Measurements from ENCODE around the gene LTBP2. TPM values are rescaled to one million over a fixed set of nuclear protein-coding genes. Genes with fewer than 3 reads are reported as not detected.

Gene LTBP2
- total and polyA plus RNA-seq, 7 donors = 2.4 to 51.4 (median 11.8) TPM

- intact Hi-C loops (cut with DNase I) = no loop called here
- Histone ChIP-seq H3K27me3 (ENCODE audit: insufficient read depth in 3 of 3, low read length in 2 of 3) (no peaks in the 10 kb centered on the region), H3K4me3 (no peak overlapping the region), H3K4me1 (no peaks in the 10 kb centered on the region), H3K36me3 (ENCODE audit: insufficient read depth in 1 of 2, low read depth in 1 of 2) (no peaks in the 10 kb centered on the region), H3K27ac (no peak overlapping the region), H3K9me3 (no peaks in the 10 kb centered on the region)
- TF ChIP-seq CTCF (IDR thresholded peaks at IDR 0.05) = no peak
- WGBS, 3 donors = 55 to 69% (median 57%) methylated on average over 5 of the region's 5 CpGs
- ATAC-seq = peak in 2 of 4 donors; percentile 41 to 56
- DNase-seq = no peak
Observed at GRCh38 chr14:74531467-74531866, 80.6 kb downstream of the LTBP2 start.

GRCh38 chr14:74531006-74531405 is 81.0 kb downstream of the LTBP2 start:
- TF ChIP-seq CTCF (IDR thresholded peaks at IDR 0.05) = no peak
- H3K27me3 ChIP-seq (ENCODE audit: insufficient read depth in 3 of 3, low read length in 2 of 3) = no peaks in the 10 kb centered on the region
- no peak overlapping the region for H3K27ac ChIP-seq
- H3K9me3 ChIP-seq = no peaks in the 10 kb centered on the region
- H3K4me1 ChIP-seq = no peaks in the 10 kb centered on the region
- H3K36me3 ChIP-seq (ENCODE audit: insufficient read depth in 1 of 2, low read depth in 1 of 2) = no peaks in the 10 kb centered on the region
- intact Hi-C loops (cut with DNase I) = no loop called here
- 87 to 97% (median 88%) methylated on average over 3 of the region's 3 CpGs for WGBS, 3 donors
- no peak overlapping the region for H3K4me3 ChIP-seq
- DNase-seq (no peak), ATAC-seq (no peak)

- H3K4me3 ChIP-seq = no peak overlapping the region
- no peak for ATAC-seq
- peaks cover 15% of the 10 kb centered on the region for H3K4me1 ChIP-seq
- DNase-seq = no peak
- H3K27me3 ChIP-seq (ENCODE audit: insufficient read depth in 3 of 3, low read length in 2 of 3) = no peaks in the 10 kb centered on the region
- no peak overlapping the region for H3K27ac ChIP-seq
- intact Hi-C loops (cut with DNase I) = no loop called here
- H3K9me3 ChIP-seq = no peaks in the 10 kb centered on the region
- H3K36me3 ChIP-seq (ENCODE audit: insufficient read depth in 1 of 2, low read depth in 1 of 2) = no peaks in the 10 kb centered on the region
- TF ChIP-seq CTCF (IDR thresholded peaks at IDR 0.05) = no peak
- WGBS, 3 donors = 80 to 94% (median 81%) methylated on average over 10 of the region's 10 CpGs
Observed at GRCh38 chr14:74528886-74529285, 83.2 kb downstream of the LTBP2 start.

- intact Hi-C loops (cut with DNase I) = no loop called here
- no peak overlapping the region for H3K4me3 ChIP-seq
- H3K27ac ChIP-seq = no peak overlapping the region
- peaks cover 15% of the 10 kb centered on the region for H3K4me1 ChIP-seq
- no peak for TF ChIP-seq CTCF (IDR thresholded peaks at IDR 0.05)
- no peaks in the 10 kb centered on the region for H3K27me3 ChIP-seq (ENCODE audit: insufficient read depth in 3 of 3, low read length in 2 of 3)
- ATAC-seq = no peak
- no peaks in the 10 kb centered on the region for H3K36me3 ChIP-seq (ENCODE audit: insufficient read depth in 1 of 2, low read depth in 1 of 2)
- no peak for DNase-seq
- WGBS, 3 donors = 84 to 89% (median 86%) methylated on average over 11 to 14 of the region's 14 CpGs
- H3K9me3 ChIP-seq = no peaks in the 10 kb centered on the region
Observed at GRCh38 chr14:74528406-74528805, 83.6 kb downstream of the LTBP2 start.

GRCh38 chr14:74527736-74528280 is 84.2 kb downstream of the LTBP2 start:
- TF ChIP-seq CTCF (IDR thresholded peaks at IDR 0.05) = no peak
- no peaks in the 10 kb centered on the region for H3K36me3 ChIP-seq (ENCODE audit: insufficient read depth in 1 of 2, low read depth in 1 of 2)
- no peaks in the 10 kb centered on the region for H3K9me3 ChIP-seq
- no peak overlapping the region for H3K27ac ChIP-seq
- DNase-seq (no peak), ATAC-seq (no peak)
- no peak overlapping the region for H3K4me3 ChIP-seq
- peaks cover 15% of the 10 kb centered on the region for H3K4me1 ChIP-seq
- H3K27me3 ChIP-seq (ENCODE audit: insufficient read depth in 3 of 3, low read length in 2 of 3) = peaks cover 0 to 3% (median 0%) of the 10 kb centered on the region in 3 donors
- WGBS, 3 donors = 88 to 89% (median 88%) methylated on average over 10 of the region's 10 CpGs
- intact Hi-C loops (cut with DNase I) = no loop called here
